ENCODE data around the gene TCAF1. TPM values are rescaled to one million over a fixed set of nuclear protein-coding genes. Genes with fewer than 3 reads are reported as not detected.
"Not testable (repeated sequence)": the region's sequence is repeated elsewhere in the genome, so short reads cannot be mapped to it uniquely, and the experiment has no call there.

The TCAF1 gene
- polyA plus RNA-seq, 4 donors: 8.1 to 60.5 (median 12.9) TPM

DNA sequence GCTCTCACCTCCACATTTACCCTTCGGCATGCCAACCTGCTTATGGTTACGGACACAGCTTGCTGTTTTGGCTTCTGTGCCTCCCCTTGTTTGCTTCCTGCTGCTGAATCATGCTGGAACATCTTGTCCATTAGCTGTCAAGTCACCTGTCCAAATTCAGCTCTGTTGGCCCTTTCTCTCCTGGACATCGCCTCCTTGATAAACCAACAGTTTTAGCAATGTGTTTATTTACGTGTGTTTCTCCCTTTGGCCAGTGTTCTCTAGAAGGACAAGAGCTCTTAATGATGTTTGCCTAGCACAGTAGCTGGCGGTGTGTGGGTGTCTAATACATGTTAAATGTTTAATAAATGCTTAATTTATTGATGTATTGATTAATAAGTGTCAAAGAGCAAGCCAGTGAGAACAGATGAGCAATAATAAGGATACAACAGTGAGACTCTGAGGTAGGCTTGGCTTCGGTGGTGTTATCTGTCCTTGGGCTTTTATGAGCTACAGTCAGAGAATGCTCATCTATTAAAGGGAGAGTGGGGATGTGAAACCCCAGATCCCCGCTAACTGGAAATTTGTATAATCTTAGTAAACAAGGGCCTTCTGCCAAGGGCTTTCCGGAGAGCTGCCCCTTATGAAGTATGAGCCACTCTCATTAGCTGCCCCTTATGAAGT lies 85.4 kb downstream of the TCAF1 start:
- DNase-seq; H3K27ac ChIP-seq (ENCODE audit: low read depth in 1 of 3, low read length in 2 of 3); H3K4me1 ChIP-seq (ENCODE audit: control insufficient read depth in 3 of 3, insufficient read depth in 2 of 3, low read depth in 1 of 3, low read length in 2 of 3); H3K4me3 ChIP-seq (ENCODE audit: low read depth in 1 of 3, low read length in 3 of 3); H3K9me3 ChIP-seq (ENCODE audit: control insufficient read depth in 2 of 2, insufficient read depth in 1 of 2, low read depth in 1 of 2, low read length in 1 of 2); H3K27me3 ChIP-seq (ENCODE audit: control insufficient read depth in 3 of 3, insufficient read depth in 3 of 3, low read length in 3 of 3); FAIRE-seq; H3K36me3 ChIP-seq (ENCODE audit: control insufficient read depth in 3 of 3, insufficient read depth in 2 of 3, low read depth in 1 of 3, low read length in 3 of 3): not testable (repeated sequence)
- 0 to 65% (median 17%) methylated on average over 1 to 3 of the region's 8 CpGs for WGBS, 3 donors

DNA sequence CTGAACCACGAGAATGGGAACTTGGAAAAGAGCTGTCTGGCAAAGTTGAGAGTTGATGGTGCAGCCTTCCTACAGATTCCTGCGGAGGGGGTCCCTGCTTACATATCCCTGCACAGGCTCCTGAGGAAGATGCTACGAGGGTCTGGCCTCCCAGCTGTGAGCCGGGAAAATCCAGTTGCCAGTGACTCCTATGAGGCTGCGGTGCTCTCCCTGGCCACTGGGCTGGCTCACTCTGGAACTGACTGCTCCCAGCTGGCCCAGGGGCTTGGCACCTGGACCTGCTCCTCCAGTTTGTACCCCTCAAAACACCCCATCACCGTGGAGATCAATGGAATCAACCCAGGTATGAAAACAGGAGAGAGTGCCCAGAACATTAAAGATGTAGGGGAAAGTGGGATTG lies 91.3 kb downstream of the TCAF1 start:
- H3K27me3 ChIP-seq (ENCODE audit: control insufficient read depth in 3 of 3, insufficient read depth in 3 of 3, low read length in 3 of 3); H3K27ac ChIP-seq (ENCODE audit: low read depth in 1 of 3, low read length in 2 of 3); H3K4me3 ChIP-seq (ENCODE audit: low read depth in 1 of 3, low read length in 3 of 3); H3K9me3 ChIP-seq (ENCODE audit: control insufficient read depth in 2 of 2, insufficient read depth in 1 of 2, low read depth in 1 of 2, low read length in 1 of 2); H3K36me3 ChIP-seq (ENCODE audit: control insufficient read depth in 3 of 3, insufficient read depth in 2 of 3, low read depth in 1 of 3, low read length in 3 of 3); H3K4me1 ChIP-seq (ENCODE audit: control insufficient read depth in 3 of 3, insufficient read depth in 2 of 3, low read depth in 1 of 3, low read length in 2 of 3); DNase-seq; FAIRE-seq: not testable (repeated sequence)
- WGBS, 3 donors: no CpG with 5 or more reads among the region's 6 CpGs

DNA sequence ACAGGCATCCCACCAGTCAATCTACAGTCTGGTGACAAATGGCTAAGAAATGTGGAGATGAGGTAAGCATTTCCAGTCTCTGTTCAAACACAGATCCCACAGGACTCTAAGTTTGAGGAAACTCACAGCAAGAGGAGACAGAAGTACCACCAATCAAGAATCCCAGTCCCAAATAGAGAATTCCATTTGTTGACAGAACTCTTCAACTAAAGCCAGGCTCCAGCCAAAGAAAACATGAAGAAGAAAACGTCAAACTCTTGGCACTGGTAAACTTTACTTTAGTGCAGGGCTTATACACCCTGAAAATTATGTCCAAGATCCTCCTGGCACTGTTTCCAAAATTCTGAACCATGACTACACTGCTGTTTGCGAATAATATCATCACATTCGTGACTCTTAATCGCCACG lies 95.3 kb downstream of the TCAF1 start:
- not testable (repeated sequence) for H3K27me3 ChIP-seq (ENCODE audit: control insufficient read depth in 3 of 3, insufficient read depth in 3 of 3, low read length in 3 of 3); FAIRE-seq; H3K36me3 ChIP-seq (ENCODE audit: control insufficient read depth in 3 of 3, insufficient read depth in 2 of 3, low read depth in 1 of 3, low read length in 3 of 3); H3K4me3 ChIP-seq (ENCODE audit: low read depth in 1 of 3, low read length in 3 of 3); H3K9me3 ChIP-seq (ENCODE audit: control insufficient read depth in 2 of 2, insufficient read depth in 1 of 2, low read depth in 1 of 2, low read length in 1 of 2); DNase-seq; H3K27ac ChIP-seq (ENCODE audit: low read depth in 1 of 3, low read length in 2 of 3); H3K4me1 ChIP-seq (ENCODE audit: control insufficient read depth in 3 of 3, insufficient read depth in 2 of 3, low read depth in 1 of 3, low read length in 2 of 3)
- no CpG with 5 or more reads among the region's 5 CpGs for WGBS, 3 donors

Other genes starting within 250 kb of the TCAF1 start
- not detected for gene CTAGE6, start 144.5 kb downstream of the TCAF1 start, polyA plus RNA-seq
- gene OR2F2, start 33.1 kb upstream of the TCAF1 start, polyA plus RNA-seq: not detected
- under 1 TPM in 1 of 4 donors, not detected in 3; 0.03 TPM for gene OR2F1, start 52.7 kb upstream of the TCAF1 start, polyA plus RNA-seq
- under 1 TPM in 1 of 4 donors, not detected in 3; 0.01 TPM for gene OR6B1, start 98.1 kb upstream of the TCAF1 start, polyA plus RNA-seq
- gene OR2A5, start 146.8 kb upstream of the TCAF1 start, polyA plus RNA-seq: under 1 TPM in 1 of 4 donors, not detected in 3; under 0.01 TPM
- gene OR2A25, start 167.6 kb upstream of the TCAF1 start, polyA plus RNA-seq: under 1 TPM in 1 of 4 donors, not detected in 3; 0.03 TPM
- gene OR2A12, start 184.1 kb upstream of the TCAF1 start, polyA plus RNA-seq: under 1 TPM in 1 of 4 donors, not detected in 3; 0.03 TPM
- not detected for gene OR2A2, start 207.4 kb upstream of the TCAF1 start, polyA plus RNA-seq
- gene OR2A14, start 221.0 kb upstream of the TCAF1 start, polyA plus RNA-seq: under 1 TPM in 1 of 4 donors, not detected in 3; 0.07 TPM